ENCODE data around the gene SPARCL1.
"Not testable (repeated sequence)": the region's sequence is repeated elsewhere in the genome, so short reads cannot be mapped to it uniquely, and the experiment has no call there.

The SPARCL1 gene

DNA sequence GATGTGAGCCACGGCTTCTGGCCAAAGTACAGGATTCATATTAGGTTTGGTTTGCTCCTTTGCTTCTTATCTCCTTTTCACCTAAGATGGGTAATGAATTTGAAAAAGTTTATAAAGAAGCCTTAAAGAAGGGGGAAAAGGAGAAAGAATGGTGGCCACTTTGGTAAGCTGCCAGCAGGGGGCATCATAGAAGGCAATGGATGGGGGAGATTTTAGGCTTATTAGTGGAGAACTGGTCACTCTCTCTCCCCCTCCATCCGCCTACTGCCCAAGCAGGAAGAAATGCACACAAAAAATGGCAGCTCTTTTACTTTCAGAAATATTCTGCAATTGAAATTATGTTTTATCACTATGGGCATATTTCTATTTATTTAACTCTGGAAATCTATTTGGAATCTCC, 32.0 kb downstream of the SPARCL1 start:
- Mint-ChIP-seq H3K27ac (no peak overlapping the region), H3K27me3 (peaks cover 1% of the 10 kb centered on the region), H3K4me1 (no peaks in the 10 kb centered on the region), H3K4me3 (no peak overlapping the region), H3K9me3 (no peaks in the 10 kb centered on the region), H3K36me3 (no peaks in the 10 kb centered on the region)

DNA sequence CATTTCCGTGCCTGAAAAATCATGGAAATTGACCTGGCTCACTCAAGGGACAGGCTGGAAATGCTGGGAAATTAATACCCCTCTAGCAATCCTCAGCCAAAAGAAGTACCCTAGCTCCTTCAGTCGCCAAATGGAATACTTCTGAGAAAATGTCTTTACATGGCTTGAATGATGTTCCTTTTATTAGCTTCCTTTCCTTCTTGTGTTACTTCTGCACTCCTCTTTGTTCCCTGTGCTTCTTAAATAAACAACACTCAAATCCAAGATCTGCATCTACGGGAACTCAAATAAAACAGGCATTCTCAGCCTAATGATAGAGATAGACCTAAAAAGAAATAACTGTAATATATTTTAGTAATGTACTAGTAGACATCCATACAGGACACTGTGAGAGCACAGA, 36.1 kb downstream of the SPARCL1 start:
- H3K9me3 Mint-ChIP-seq, result no peaks in the 10 kb centered on the region
- no peaks in the 10 kb centered on the region for H3K27me3 Mint-ChIP-seq
- peaks cover 6% of the 10 kb centered on the region for H3K4me1 Mint-ChIP-seq
- peaks cover 3% of the 10 kb centered on the region for H3K36me3 Mint-ChIP-seq
- no peak overlapping the region for H3K4me3 Mint-ChIP-seq
- no peak overlapping the region for H3K27ac Mint-ChIP-seq

DNA sequence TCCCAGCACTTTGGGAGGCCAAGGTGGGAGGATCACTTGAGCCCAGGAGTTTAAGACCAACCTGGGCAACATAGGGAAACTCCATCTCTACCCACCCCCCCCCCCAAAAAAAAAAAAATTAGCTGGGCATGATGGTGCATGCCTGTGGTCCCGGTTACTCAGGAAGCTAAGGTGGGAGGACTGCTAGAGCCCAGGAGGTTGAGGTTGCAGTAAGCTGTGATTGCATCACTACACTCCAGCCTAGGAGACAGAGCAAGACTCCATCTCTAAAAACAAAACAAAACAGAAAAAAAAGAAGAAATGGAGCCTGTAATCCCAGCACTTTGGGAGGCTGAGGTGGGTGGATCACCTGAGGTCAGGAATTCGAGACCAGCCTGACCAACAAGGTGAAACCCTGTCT, 37.3 kb downstream of the SPARCL1 start:
- not testable (repeated sequence) for H3K9me3 Mint-ChIP-seq, H3K4me1 Mint-ChIP-seq

DNA sequence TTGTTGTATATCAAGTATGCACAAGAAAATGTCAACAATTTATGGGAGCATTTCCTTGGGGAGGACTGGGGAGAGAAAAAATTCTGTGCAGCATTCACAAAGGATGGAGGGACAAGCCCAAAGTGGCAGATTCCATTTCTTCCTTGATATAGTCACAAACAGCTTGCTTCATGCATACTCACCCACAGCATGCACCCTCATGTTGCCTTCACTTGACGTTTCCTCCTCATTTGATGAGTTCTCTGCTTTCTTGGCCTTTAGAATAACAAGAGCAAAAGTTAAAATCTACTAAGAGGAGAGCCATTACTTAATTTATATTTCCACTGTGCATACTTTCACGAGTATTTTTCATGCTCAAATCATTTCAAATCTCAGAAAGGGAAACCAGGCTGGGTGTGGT, 37.7 kb downstream of the SPARCL1 start:
- Mint-ChIP-seq H3K27me3 (no peaks in the 10 kb centered on the region), H3K9me3 (no peaks in the 10 kb centered on the region), H3K4me3 (no peak overlapping the region), H3K4me1 (peaks cover 6% of the 10 kb centered on the region), H3K27ac (no peak overlapping the region), H3K36me3 (peaks cover 5% of the 10 kb centered on the region)

More for the DNA sequence above, 37.3 kb downstream of the SPARCL1 start:
- not testable (repeated sequence) for H3K27me3 Mint-ChIP-seq, H3K36me3 Mint-ChIP-seq, H3K27ac Mint-ChIP-seq, H3K4me3 Mint-ChIP-seq

DNA sequence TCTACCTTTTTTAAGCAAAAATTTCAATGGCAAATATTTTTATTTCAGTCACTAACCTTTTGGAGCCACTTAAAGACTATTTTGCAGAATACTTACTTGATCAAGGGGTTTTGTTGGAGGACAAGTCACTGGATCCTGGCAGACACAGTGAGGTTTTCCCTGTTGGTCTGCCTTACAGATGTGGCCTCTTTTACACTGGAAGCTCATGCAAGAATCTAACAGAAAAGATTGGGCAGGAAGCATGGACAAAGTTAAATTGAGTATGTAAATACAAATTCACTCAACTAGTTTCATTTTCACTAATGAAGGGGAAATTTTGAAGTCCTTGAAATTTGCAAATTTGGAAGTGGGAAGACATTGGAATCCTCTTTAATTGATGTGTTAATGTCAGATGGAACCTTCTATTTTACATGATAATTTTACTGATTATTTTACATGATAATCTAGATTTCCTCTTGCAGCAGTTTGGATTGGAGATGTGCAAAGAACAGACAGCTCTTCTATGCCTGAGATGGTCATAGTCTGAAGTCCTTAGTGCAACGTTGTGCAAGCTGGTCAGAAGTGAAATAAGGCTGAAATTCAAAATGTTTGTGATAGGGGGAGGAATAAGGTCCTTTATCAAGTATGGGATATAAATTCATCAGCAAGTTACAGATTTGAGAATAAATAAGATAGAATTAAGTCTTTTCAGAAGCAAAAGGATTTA, 38.4 kb downstream of the SPARCL1 start:
- H3K4me1 Mint-ChIP-seq, result peaks cover 6% of the 10 kb centered on the region
- peaks cover 5% of the 10 kb centered on the region for H3K36me3 Mint-ChIP-seq
- no peak overlapping the region for H3K4me3 Mint-ChIP-seq

DNA sequence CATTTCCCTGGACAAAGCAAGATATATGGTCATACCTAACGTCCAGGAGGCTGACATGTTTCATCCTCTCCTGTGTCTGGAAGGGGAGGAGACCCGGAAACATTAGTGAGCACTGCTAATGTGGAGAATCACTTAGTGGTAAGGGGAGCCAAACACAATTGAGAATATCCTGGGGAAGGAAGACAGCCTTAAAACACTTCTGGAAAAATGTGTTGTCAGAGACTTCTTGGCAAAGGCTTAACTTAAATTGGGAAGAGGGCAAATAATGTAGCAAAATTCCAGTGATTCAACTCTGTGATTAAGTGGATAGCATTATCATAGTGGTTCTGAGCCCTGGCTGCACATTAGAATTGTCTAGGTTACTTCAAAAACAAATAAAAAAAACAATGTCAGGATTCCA, 39.5 kb downstream of the SPARCL1 start:
- Mint-ChIP-seq H3K9me3 (no peaks in the 10 kb centered on the region), H3K27ac (no peak overlapping the region), H3K4me3 (no peak overlapping the region), H3K4me1 (peaks cover 6% of the 10 kb centered on the region), H3K27me3 (no peaks in the 10 kb centered on the region), H3K36me3 (peaks cover 5% of the 10 kb centered on the region)

More for the DNA sequence above, 38.4 kb downstream of the SPARCL1 start:
- Mint-ChIP-seq H3K27ac (no peak overlapping the region), H3K27me3 (no peaks in the 10 kb centered on the region), H3K9me3 (no peaks in the 10 kb centered on the region)

DNA sequence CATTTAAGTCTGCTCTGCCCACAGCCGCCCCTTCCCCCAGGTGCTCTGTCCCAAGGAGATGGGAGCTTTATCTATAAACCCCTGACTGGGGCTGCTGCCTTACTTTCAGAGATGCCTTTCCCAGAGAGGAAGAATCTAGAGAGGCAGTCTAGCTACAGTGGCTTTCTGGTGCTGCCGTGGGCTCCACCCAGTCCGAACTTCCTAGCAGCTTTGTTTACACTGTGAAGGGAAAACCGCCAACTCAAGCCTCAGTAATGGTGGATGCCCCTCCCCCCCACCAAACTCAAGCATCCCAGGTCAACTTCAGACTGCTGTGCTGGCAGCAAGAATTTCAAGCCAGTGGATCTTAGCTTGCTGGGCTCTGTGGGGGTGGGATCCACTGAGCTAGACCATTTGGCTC, 40.5 kb downstream of the SPARCL1 start:
- H3K4me3 Mint-ChIP-seq, H3K27me3 Mint-ChIP-seq, H3K9me3 Mint-ChIP-seq, H3K4me1 Mint-ChIP-seq, H3K36me3 Mint-ChIP-seq, H3K27ac Mint-ChIP-seq: not testable (repeated sequence)

DNA sequence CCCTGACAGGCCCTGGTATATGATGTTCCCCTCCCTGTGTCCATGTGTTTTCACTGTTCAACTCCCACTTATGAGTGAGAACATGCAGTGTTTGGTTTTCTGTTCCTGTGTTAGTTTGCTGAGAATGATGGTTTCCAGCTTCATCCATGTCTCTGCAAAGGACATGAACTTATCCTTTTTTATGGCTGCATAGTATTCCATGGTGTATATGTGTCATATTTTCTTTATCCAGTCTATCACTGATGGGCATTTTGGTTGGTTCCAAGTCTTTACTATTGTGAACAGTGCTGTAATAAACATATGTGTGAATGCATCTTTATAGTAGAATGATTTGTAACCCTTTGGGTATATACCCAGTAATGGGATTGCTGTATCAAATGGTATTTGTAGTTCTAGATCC, 45.9 kb downstream of the SPARCL1 start:
- H3K9me3 Mint-ChIP-seq, H3K4me3 Mint-ChIP-seq, H3K4me1 Mint-ChIP-seq, H3K27ac Mint-ChIP-seq, H3K27me3 Mint-ChIP-seq, H3K36me3 Mint-ChIP-seq: not testable (repeated sequence)

DNA sequence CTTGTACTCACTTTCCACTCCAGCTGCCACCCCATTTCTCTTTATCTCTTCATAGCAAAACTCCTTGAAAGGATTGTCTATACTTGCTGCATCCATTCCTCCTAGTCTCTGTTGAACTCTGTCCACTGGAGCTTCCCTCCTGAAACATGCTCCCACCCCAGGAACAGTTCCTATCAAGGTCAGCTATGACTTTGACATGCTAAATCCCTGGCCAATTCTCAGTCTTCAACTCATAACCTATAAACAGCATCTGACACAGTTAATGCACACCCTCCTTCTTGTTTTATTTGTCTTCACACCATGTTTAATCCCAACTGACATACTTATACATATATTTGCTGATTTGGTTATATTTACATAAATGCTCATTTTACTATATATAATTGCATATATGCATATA, 47.8 kb downstream of the SPARCL1 start:
- Mint-ChIP-seq H3K27ac (no peak overlapping the region), H3K36me3 (no peaks in the 10 kb centered on the region), H3K9me3 (no peaks in the 10 kb centered on the region), H3K27me3 (no peaks in the 10 kb centered on the region), H3K4me3 (no peak overlapping the region), H3K4me1 (no peaks in the 10 kb centered on the region)

DNA sequence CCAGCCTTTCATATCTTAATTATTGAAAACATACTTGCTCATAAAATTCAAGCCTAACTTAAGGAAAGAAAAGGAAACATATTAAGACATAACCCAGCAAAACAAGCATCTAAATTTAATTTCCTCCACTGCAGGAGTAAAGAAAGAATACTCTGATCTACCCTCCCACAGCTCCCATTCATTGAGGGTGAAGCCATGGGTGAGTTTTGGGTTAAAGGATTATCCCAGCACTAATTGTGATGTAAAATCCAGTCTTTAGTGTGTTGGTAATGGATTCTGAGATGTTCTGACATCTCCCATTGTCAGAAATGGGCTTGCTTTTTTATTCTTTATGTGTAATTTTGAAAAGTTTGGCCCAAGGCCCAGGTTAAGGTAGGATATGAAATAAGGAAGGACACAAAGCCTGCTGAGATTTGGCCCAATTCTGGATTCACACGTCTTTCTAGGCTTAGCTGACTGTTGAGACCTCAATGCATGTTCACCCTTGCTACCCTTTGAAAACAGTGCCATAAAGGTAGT, 50.4 kb downstream of the SPARCL1 start:
- H3K27ac Mint-ChIP-seq, result no peak overlapping the region
- no peaks in the 10 kb centered on the region for H3K4me1 Mint-ChIP-seq
- H3K36me3 Mint-ChIP-seq, result no peaks in the 10 kb centered on the region
- H3K4me3 Mint-ChIP-seq, result no peak overlapping the region
- H3K9me3 Mint-ChIP-seq, result no peaks in the 10 kb centered on the region
- no peaks in the 10 kb centered on the region for H3K27me3 Mint-ChIP-seq

DNA sequence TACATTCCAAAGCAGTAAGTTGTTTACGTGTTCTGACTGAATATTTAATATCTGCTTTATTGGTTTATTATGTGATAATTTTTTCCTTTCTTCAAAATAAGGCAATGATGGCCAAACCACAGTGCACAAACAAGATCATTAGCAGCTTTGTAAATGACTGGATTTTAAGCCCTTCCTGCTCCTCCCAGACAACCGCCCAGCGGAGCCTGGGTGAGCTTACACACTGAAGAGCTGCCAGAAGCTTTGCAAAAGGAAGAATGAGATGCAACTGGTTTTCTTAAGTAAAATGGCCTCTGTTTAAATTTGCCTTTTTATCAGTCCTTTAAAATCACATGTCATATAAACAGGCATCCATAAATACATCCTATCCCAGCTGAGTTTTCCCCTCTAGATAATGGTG, 52.2 kb downstream of the SPARCL1 start:
- Mint-ChIP-seq H3K27ac (no peak overlapping the region), H3K4me1 (no peaks in the 10 kb centered on the region), H3K9me3 (no peaks in the 10 kb centered on the region), H3K4me3 (no peak overlapping the region), H3K27me3 (no peaks in the 10 kb centered on the region), H3K36me3 (no peaks in the 10 kb centered on the region)

DNA sequence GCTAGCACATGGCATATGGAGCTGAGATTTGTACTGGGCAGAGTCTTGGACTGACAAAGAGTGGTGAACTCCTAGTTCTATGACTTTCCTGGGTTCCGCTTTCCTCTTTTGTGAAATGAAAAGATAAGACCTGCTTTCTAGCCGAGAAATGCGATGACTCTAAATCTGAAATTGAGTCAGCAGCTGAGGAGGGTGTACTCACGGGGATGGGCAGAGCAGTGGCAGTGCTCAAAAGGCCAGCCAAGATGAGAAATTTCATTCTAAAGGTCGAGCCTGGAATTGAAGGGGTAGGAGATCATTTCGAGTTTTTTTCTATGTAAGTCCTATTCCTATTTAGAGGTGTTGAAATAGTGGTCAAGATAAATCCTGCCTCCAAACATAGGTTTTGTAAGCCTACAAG, 59.8 kb downstream of the SPARCL1 start:
- Mint-ChIP-seq H3K4me3 (no peak overlapping the region), H3K27me3 (no peaks in the 10 kb centered on the region), H3K27ac (no peak overlapping the region), H3K9me3 (no peaks in the 10 kb centered on the region), H3K36me3 (no peaks in the 10 kb centered on the region), H3K4me1 (no peaks in the 10 kb centered on the region)

DNA sequence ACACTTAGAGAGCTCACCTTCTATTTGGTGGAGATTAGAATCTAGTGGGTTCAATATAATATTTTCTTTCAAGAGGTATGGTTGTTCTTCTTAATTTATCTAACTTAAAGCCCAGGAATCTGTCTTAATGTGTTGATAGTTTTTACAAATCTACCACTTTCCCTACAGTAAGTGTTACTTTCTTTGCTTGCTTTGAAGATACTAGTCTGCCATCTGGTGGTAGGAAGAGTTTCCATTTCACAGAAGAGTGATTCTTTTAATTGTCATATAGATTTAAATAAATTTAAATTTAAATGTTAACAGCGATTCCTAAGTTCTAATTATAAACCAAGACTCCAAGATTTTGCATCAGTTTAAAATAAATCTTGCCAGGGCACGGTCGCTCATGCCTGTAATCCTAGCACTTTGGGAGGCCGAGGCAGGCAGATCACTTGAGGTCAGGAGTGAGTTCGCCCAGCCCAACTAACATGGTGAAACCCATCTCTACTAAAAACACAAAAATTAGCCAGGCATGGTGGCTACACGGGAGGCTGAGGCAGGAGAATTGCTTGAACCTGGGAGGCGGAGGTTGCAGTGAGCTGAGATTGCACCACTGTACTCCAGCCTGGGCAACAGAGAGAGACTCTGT, 63.3 kb downstream of the SPARCL1 start:
- H3K9me3 Mint-ChIP-seq, result no peaks in the 10 kb centered on the region
- H3K4me1 Mint-ChIP-seq, result no peaks in the 10 kb centered on the region
- no peaks in the 10 kb centered on the region for H3K27me3 Mint-ChIP-seq
- no peaks in the 10 kb centered on the region for H3K36me3 Mint-ChIP-seq
- no peak overlapping the region for H3K27ac Mint-ChIP-seq
- H3K4me3 Mint-ChIP-seq, result no peak overlapping the region

DNA sequence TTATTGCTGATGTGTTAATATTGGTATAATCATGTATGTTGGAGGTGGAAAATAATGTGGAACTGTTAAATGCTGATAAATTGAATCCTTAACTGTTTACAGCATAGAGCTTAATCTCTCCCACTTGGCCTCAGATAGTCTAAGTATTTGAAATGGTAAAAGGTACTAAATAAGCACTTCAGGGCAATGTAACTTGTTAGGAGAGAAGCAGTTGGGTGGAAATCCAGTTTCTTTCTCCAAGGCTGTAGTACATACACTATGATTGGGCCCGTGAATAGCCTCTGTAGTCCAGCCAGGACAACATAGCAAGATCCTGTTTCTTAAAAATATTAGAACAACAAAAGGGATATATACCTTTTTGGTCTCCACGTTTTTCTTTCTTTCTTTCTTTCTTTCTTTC, 67.1 kb downstream of the SPARCL1 start:
- Mint-ChIP-seq H3K36me3 (peaks cover 13% of the 10 kb centered on the region), H3K4me3 (no peak overlapping the region), H3K4me1 (no peaks in the 10 kb centered on the region), H3K27me3 (no peaks in the 10 kb centered on the region), H3K27ac (no peak overlapping the region), H3K9me3 (no peaks in the 10 kb centered on the region)

DNA sequence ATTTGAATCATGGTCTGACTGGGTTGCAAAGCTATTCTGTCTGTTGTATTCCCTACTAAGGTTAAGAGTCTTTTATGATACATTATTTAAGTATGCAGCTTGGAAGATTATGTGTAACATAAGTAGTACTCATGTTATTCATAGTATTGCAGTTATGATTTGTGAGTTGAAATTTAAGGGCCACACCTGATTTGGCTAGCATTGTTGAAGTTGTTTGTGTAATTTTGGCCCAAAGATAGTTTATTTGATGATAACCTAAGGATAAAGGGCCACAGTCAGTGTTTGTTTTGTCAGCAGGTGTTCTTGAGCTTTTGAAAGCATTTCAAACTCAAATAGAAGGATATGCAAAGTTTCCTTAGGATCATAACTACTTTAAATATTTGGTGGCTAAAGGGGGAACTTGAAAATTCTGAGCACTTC, 67.9 kb downstream of the SPARCL1 start:
- H3K27ac Mint-ChIP-seq, result no peak overlapping the region
- H3K36me3 Mint-ChIP-seq, result peaks cover 13% of the 10 kb centered on the region
- no peak overlapping the region for H3K4me3 Mint-ChIP-seq
- no peaks in the 10 kb centered on the region for H3K9me3 Mint-ChIP-seq
- H3K27me3 Mint-ChIP-seq, result no peaks in the 10 kb centered on the region
- H3K4me1 Mint-ChIP-seq, result no peaks in the 10 kb centered on the region

DNA sequence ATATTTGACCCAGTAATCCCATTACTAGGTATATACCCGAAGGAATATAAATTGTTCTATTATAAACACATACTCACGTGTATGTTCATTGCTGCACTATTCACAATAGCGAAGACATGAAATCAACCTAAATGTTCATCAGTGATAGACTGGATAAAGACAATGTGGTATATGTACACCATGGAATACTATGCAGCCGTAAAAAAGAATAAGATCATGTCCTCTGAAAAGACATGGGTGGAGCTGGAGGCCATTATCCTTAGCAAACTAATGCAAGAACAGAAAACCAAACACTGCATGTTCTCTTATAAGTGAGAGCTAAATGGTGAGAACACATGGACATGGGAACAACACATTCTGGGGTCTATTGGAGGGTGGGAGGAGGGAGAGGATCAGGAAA, 70.3 kb downstream of the SPARCL1 start:
- Mint-ChIP-seq H3K27me3 (no peaks in the 10 kb centered on the region), H3K4me3 (no peak overlapping the region), H3K36me3 (peaks cover 16% of the 10 kb centered on the region), H3K27ac (no peak overlapping the region), H3K4me1 (no peaks in the 10 kb centered on the region), H3K9me3 (no peaks in the 10 kb centered on the region)

DNA sequence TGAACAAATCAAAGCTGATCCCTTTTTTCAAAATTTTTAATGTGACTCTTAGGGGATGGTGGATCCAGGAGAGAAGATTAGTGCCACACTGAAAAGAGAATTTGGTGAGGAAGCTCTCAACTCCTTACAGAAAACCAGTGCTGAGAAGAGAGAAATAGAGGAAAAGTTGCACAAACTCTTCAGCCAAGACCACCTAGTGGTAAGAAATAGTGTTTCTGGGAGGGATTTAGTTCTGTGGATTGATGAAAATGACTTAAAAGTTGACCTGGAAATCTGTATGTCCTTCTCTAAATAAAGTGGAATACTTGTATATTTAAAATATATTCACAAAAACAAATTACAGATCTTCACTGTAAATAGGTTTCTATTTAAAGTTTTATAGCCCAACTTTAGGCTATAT, 77.6 kb downstream of the SPARCL1 start:
- H3K4me3 Mint-ChIP-seq, result no peak overlapping the region
- peaks cover 4% of the 10 kb centered on the region for H3K4me1 Mint-ChIP-seq
- peaks cover 7% of the 10 kb centered on the region for H3K36me3 Mint-ChIP-seq
- no peaks in the 10 kb centered on the region for H3K9me3 Mint-ChIP-seq
- no peaks in the 10 kb centered on the region for H3K27me3 Mint-ChIP-seq
- H3K27ac Mint-ChIP-seq, result no peak overlapping the region

Data from activated naive CD4-positive, alpha-beta T cell treated with anti-CD3 and anti-CD28 coated beads, Interleukin-2, amount 50 U/mL, for 24 hours (primary cell).